Keratinocyte (primary cell): Measurements from ENCODE around the gene ADPRH.

Experiments
- EZH2 ChIP-seq: IDR thresholded peaks from one replicate; pipeline ENCODE4 v1.6.1; 2012; ENCODE audit warnings: inconsistent platforms, mild to moderate bottlenecking, low read length, moderate library complexity
- TF ChIP-seq, protein P1 (sequence below), 3 experiments: IDR thresholded peaks in 1 of 3; conservative IDR thresholded peaks in 1 of 3; optimal IDR thresholded peaks in 1 of 3; 2 replicates in 2 of 3; 3 replicates in 1 of 3; pipeline versions ENCODE3 to v1.5.1; 2011; ENCODE audit warnings: low read length in 3 of 3, mild to moderate bottlenecking in 3 of 3, moderate library complexity in 2 of 3, control low read depth in 1 of 3, inconsistent platforms in 1 of 3; ENCODE audit not compliant: insufficient read depth in 2 of 3; ENCODE audit errors: extremely low read depth in 1 of 3

DNA sequence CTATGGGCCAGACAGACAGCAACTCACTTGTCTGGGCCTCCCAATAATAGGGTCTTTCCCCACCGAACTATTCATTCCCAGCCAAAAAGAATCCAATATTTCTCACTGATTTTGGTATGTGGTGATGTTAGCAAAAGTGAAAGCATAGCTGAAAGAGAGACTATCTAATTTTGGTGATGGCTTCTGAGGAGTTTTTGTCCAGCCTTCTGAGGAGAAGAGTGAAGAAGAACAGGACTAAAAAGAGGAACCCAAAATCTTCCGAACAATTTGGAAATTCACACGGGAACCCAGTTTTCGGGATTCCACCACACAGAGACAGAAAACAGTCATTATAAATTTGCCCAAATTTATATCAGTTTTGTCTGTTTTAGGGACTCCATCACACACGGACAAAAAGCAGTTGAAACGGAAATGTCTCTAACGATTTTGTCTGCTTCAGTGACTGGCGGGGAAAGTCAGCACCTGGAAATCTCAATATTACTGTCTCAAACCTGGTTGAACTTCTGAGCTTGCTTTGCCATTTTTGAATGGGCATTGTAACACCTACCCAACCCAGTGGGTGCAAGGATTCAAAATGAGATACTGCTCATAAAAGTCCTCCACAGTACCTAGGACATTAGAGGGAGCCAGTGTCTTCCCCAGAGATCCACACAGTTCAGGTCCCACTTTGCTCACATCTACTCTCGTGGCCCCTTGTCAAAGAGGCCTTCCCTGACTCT, 28.9 kb upstream of the ADPRH start:
- TF ChIP-seq, protein P1, sequence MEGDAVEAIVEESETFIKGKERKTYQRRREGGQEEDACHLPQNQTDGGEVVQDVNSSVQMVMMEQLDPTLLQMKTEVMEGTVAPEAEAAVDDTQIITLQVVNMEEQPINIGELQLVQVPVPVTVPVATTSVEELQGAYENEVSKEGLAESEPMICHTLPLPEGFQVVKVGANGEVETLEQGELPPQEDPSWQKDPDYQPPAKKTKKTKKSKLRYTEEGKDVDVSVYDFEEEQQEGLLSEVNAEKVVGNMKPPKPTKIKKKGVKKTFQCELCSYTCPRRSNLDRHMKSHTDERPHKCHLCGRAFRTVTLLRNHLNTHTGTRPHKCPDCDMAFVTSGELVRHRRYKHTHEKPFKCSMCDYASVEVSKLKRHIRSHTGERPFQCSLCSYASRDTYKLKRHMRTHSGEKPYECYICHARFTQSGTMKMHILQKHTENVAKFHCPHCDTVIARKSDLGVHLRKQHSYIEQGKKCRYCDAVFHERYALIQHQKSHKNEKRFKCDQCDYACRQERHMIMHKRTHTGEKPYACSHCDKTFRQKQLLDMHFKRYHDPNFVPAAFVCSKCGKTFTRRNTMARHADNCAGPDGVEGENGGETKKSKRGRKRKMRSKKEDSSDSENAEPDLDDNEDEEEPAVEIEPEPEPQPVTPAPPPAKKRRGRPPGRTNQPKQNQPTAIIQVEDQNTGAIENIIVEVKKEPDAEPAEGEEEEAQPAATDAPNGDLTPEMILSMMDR (optimal IDR thresholded peaks at IDR 0.05 in 1 of 3, IDR thresholded peaks at IDR 0.05 in 1 of 3, conservative IDR thresholded peaks at IDR 0.05 in 1 of 3; ENCODE audit: extremely low read depth in 1 of 3, insufficient read depth in 2 of 3, low read length in 3 of 3), result no peak
- TF ChIP-seq EZH2, result no peak
